ENCODE measurements around the gene CARMIL3.

The CARMIL3 gene

DNA sequence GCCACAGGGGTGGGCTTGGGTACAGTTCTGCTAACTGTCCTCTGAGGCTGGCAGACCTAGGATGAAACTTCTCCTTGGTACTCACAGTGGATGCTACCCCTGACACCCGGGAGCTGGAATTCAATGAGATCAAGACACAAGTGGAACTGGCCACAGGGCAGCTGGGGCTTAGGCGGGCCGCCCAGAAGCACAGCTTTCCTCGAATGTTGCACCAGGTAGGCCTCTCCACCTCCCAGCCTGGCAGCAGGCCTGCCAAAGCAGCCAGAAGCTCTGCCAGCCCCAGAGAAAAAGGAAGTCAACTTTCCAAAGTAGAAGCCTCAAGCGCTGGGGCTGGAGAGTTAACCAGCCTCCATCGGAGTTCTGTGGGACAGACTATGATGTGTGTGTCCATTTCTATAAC, 65.4 kb downstream of the CARMIL3 start:
- DNase-seq, result no peak

All from right hindlimb (tissue), 1 donor.